H1 (cell line): ENCODE results near the gene KRT76. TPM values are rescaled to one million over a fixed set of nuclear protein-coding genes. Genes with fewer than 3 reads are reported as not detected.

ENCODE experiments used
- CTCF ChIA-PET: fragments of 300-600 bp; sonication (Branson Sonifier 250); formaldehyde crosslinking; loops from one replicate; lab custom pipeline; 2021; ENCODE audit not compliant: partially characterized antibody; lab: Charles Lee
- POLR2A ChIA-PET: fragments of 300-600 bp; sonication (Branson Sonifier 250); formaldehyde crosslinking; loops from one replicate; lab custom pipeline; 2021; ENCODE audit warnings: inconsistent platforms; ENCODE audit not compliant: partially characterized antibody; lab: Charles Lee
- DNase-seq, 2 experiments: peaks; one replicate each; pipeline versions ENCODE4 v3.0.0 to v3.0.0-alpha.2; 2010 to 2022; ENCODE audit warnings: low spot score in 2 of 2, low read depth in 1 of 2, mixed read lengths in 1 of 2
- FAIRE-seq: peaks from 2 replicates; lab custom pipeline; 2011; peaks lifted over from hg19 to GRCh38; lab: Jason Lieb, UNC
- H2AFZ ChIP-seq: 2 replicates; pipeline ENCODE4 v1.8.1; 2012; ENCODE audit warnings: low read length, inconsistent platforms
- H2AK5ac ChIP-seq: 2 replicates; pipeline ENCODE4 v1.6.1; 2013; ENCODE audit warnings: low read depth, low read length
- H2BK120ac ChIP-seq: replicated peaks from 2 replicates; pipeline ENCODE3; 2013; ENCODE audit warnings: low read depth, low read length, inconsistent platforms
- H2BK12ac ChIP-seq: 2 replicates; pipeline ENCODE4 v1.6.1; 2013; ENCODE audit warnings: low read depth, low read length
- H2BK15ac ChIP-seq: 2 replicates; pipeline ENCODE4 v1.6.1; 2013; ENCODE audit warnings: low read length
- H2BK20ac ChIP-seq: 2 replicates; pipeline ENCODE4 v1.6.1; 2013; ENCODE audit warnings: low read length
- H2BK5ac ChIP-seq: 2 replicates; pipeline ENCODE4 v1.6.1; 2013; ENCODE audit warnings: low read depth, low read length
- H3K14ac ChIP-seq: 2 replicates; pipeline ENCODE4 v1.6.1; 2013; ENCODE audit warnings: inconsistent platforms; ENCODE audit not compliant: insufficient read length
- H3K18ac ChIP-seq: 2 replicates; pipeline ENCODE4 v1.6.1; 2013; ENCODE audit warnings: low read length; ENCODE audit errors: extremely low read depth
- H3K23ac ChIP-seq: 2 replicates; pipeline ENCODE4 v1.6.1; 2013; ENCODE audit warnings: inconsistent platforms; ENCODE audit not compliant: insufficient read length
- H3K23me2 ChIP-seq: 2 replicates; pipeline ENCODE4 v1.6.1; 2013; ENCODE audit warnings: low read depth, low read length
- H3K27ac ChIP-seq: 2 replicates; pipeline ENCODE4 v1.6.1; 2011; ENCODE audit warnings: low read depth, low read length, inconsistent platforms
- H3K27me3 ChIP-seq, 4 experiments: replicated peaks in 1 of 4; 1 replicate in 1 of 4; 2 replicates in 3 of 4; pipeline versions ENCODE4 v1.6.1 to v1.8.1; 2011 to 2013; ENCODE audit warnings: low read length in 3 of 4, mild to moderate bottlenecking in 3 of 4, inconsistent platforms in 2 of 4, mixed read lengths in 2 of 4, moderate library complexity in 1 of 4; ENCODE audit not compliant: control insufficient read depth in 3 of 4, insufficient read depth in 3 of 4; ENCODE audit errors: extremely low read depth in 1 of 4
- H3K36me3 ChIP-seq, 4 experiments: 2 replicates each; pipeline versions ENCODE4 v1.6.1 to v1.8.1; 2011 to 2013; ENCODE audit warnings: mild to moderate bottlenecking in 4 of 4, low read length in 3 of 4, moderate library complexity in 2 of 4, control low read depth in 1 of 4, inconsistent platforms in 1 of 4; ENCODE audit not compliant: insufficient read depth in 4 of 4, control insufficient read depth in 2 of 4
- H3K4ac ChIP-seq: replicated peaks from 2 replicates; pipeline ENCODE3; 2013; ENCODE audit warnings: low read length, low read depth, mixed read lengths, inconsistent platforms; ENCODE audit not compliant: insufficient read length
- H3K4me1 ChIP-seq, 4 experiments: replicated peaks in 1 of 4; 1 replicate in 1 of 4; 2 replicates in 3 of 4; pipeline versions ENCODE4 v1.6.1 to v1.8.1; 2011 to 2013; ENCODE audit warnings: low read length in 3 of 4, inconsistent platforms in 2 of 4, mixed read lengths in 1 of 4; ENCODE audit not compliant: insufficient read depth in 4 of 4, control insufficient read depth in 3 of 4
- H3K4me2 ChIP-seq, 2 experiments: 2 replicates each; pipeline versions ENCODE4 v1.6.1 to v1.8.1; 2011 to 2013; ENCODE audit warnings: low read depth in 2 of 2, low read length in 2 of 2, control low read depth in 1 of 2, inconsistent platforms in 1 of 2, mild to moderate bottlenecking in 1 of 2; ENCODE audit not compliant: insufficient read depth in 1 of 2
- H3K4me3 ChIP-seq, 4 experiments: fragments of 200-600, 300-600 bp in 1 of 4; sonication (generic), shearing (Covaris generic), sonication (Bioruptor Twin) in 1 of 4; 2 replicates each; pipeline versions ENCODE4 v1.5.1 to v1.8.1; 2011 to 2016; ENCODE audit warnings: low read length in 4 of 4, low read depth in 3 of 4, control low read depth in 2 of 4, inconsistent platforms in 2 of 4, mild to moderate bottlenecking in 2 of 4, mixed read lengths in 1 of 4, moderate library complexity in 1 of 4; ENCODE audit not compliant: insufficient read depth in 2 of 4; ENCODE audit errors: extremely low read depth in 1 of 4
- H3K56ac ChIP-seq: replicated peaks from 2 replicates; pipeline ENCODE3; 2013; ENCODE audit warnings: low read depth, mild to moderate bottlenecking, mixed read lengths, low read length, inconsistent platforms; ENCODE audit not compliant: insufficient read length
- H3K79me1 ChIP-seq: 2 replicates; pipeline ENCODE4 v1.6.1; 2013; ENCODE audit warnings: low read depth, low read length, control low read depth
- H3K79me2 ChIP-seq, 2 experiments: 2 replicates each; pipeline versions ENCODE4 v1.6.1 to v1.8.1; 2012 to 2013; ENCODE audit warnings: low read length in 2 of 2, mild to moderate bottlenecking in 2 of 2, inconsistent platforms in 1 of 2; ENCODE audit not compliant: insufficient read depth in 2 of 2, control insufficient read depth in 1 of 2
- H3K9ac ChIP-seq, 4 experiments: replicated peaks in 1 of 4; 1 replicate in 1 of 4; 2 replicates in 3 of 4; pipeline versions ENCODE4 v1.6.1 to v1.8.1; 2011 to 2013; ENCODE audit warnings: low read depth in 3 of 4, low read length in 3 of 4, control low read depth in 2 of 4, mild to moderate bottlenecking in 2 of 4, moderate library complexity in 2 of 4, inconsistent platforms in 1 of 4; ENCODE audit errors: extremely low read depth in 1 of 4
- H3K9me3 ChIP-seq, 2 experiments: 2 replicates each; pipeline versions ENCODE4 v1.6.1 to v1.8.1; 2012 to 2013; ENCODE audit warnings: mild to moderate bottlenecking in 2 of 2, moderate library complexity in 2 of 2, control low read depth in 1 of 2, inconsistent platforms in 1 of 2, low read depth in 1 of 2, low read length in 1 of 2, mixed read lengths in 1 of 2; ENCODE audit not compliant: insufficient read depth in 2 of 2
- H4K20me1 ChIP-seq, 2 experiments: replicated peaks in 1 of 2; 2 replicates each; pipeline versions ENCODE3 to v1.8.1; 2011 to 2013; ENCODE audit warnings: inconsistent platforms in 2 of 2, low read length in 2 of 2, mild to moderate bottlenecking in 1 of 2; ENCODE audit not compliant: insufficient read depth in 2 of 2, control insufficient read depth in 1 of 2
- H4K5ac ChIP-seq: 2 replicates; pipeline ENCODE4 v1.6.1; 2013; ENCODE audit warnings: low read length, low read depth, mixed read lengths, inconsistent platforms; ENCODE audit not compliant: insufficient read length
- H4K8ac ChIP-seq: 2 replicates; pipeline ENCODE4 v1.8.0; 2013; ENCODE audit warnings: mild to moderate bottlenecking, moderate library complexity, low read length, inconsistent platforms; ENCODE audit not compliant: insufficient read depth; ENCODE audit errors: extremely low read depth
- H4K91ac ChIP-seq: replicated peaks from 2 replicates; pipeline ENCODE3; 2013; ENCODE audit warnings: low read length, mixed read lengths, inconsistent platforms; ENCODE audit not compliant: insufficient read length
- KDM4A ChIP-seq: IDR thresholded peaks from one replicate; pipeline ENCODE4 v1.7.1; 2012; ENCODE audit warnings: low read depth, mild to moderate bottlenecking, moderate library complexity, low read length, inconsistent platforms; ENCODE audit not compliant: severe bottlenecking
- WGBS, 2 experiments: shearing (Covaris generic) in 1 of 2; methylation state at CpG; one replicate each; pipeline versions ENCODE4 v1.1.6 to v1.1.7; 2013 to 2015; ENCODE audit warnings: low lambda C conversion rate in 2 of 2, mixed read lengths in 2 of 2, inconsistent platforms in 1 of 2, low coverage in 1 of 2, missing lambda C conversion rate in 1 of 2; ENCODE audit not compliant: insufficient replicate concordance in 2 of 2, insufficient coverage in 1 of 2, insufficient read length in 1 of 2; ENCODE audit errors: extremely low coverage in 1 of 2, missing lambda C conversion rate in 1 of 2; 5-methylcytosine and 5-hydroxymethylcytosine counted together
- polyA plus RNA-seq, 7 experiments: library from polyadenylated mRNA; depleted of rRNA in 3 of 7; stranded (reverse) in 5 of 7; unstranded in 2 of 7; fragments of >200 nt in 5 of 7; fragments of 200-250 nt in 2 of 7; gene quantifications; 1 replicate in 5 of 7; 2 replicates in 1 of 7; 4 replicates in 1 of 7; pipeline versions ENCODE4 v1.2.1 to v1.2.3, GENCODE V29; 2011 to 2013; ENCODE audit warnings: missing spikeins in 2 of 7, mixed read lengths in 2 of 7
- total RNA-seq: library from RNA; stranded (reverse); fragmentation: NEBNext Ultra II Directional; extraction: Animal tissue kit (Norgen Biotek cat#: 25700); gene quantifications from 2 replicates; pipeline ENCODE4 v1.2.1, GENCODE V29; 2021

Gene KRT76
- total and polyA plus RNA-seq, 2 of the 8 experiments (the other 6 are each of a cell fraction or from before 2014, with no cell fraction given): not detected

- no peaks in the 10 kb centered on the region for H3K4me1 ChIP-seq
- H3K27ac ChIP-seq: no peak within 1 kb of the TSS
- no peak within 1 kb of the TSS for H2AK5ac ChIP-seq
- FAIRE-seq (no peak), DNase-seq (no peak)
- 90% methylated on average over 14 of the region's 15 CpGs; no CpG with 5 or more reads in 1 of the 2 experiments for WGBS, 2 experiments
- H4K5ac ChIP-seq: no peak within 1 kb of the TSS
- H2BK120ac ChIP-seq: no peak within 1 kb of the TSS
- H3K23me2 ChIP-seq: no peaks in the 10 kb centered on the region
- no peaks in the 10 kb centered on the region for H3K36me3 ChIP-seq
- H2AFZ ChIP-seq: no peak within 1 kb of the TSS
- H2BK5ac ChIP-seq: no peak within 1 kb of the TSS
- no peak within 1 kb of the TSS for H2BK15ac ChIP-seq
- POLR2A ChIA-PET: interaction anchor here (0.6 kb wide), 1 partner anchor 165 kb away, joined by 3 read pairs; no protein-coding TSS in a partner anchor
- H3K23ac ChIP-seq: no peak within 1 kb of the TSS
- no peak within 1 kb of the TSS for H2BK20ac ChIP-seq
- H4K91ac ChIP-seq: no peak within 1 kb of the TSS
- H3K4me2 ChIP-seq: no peak within 1 kb of the TSS
- no peaks in the 10 kb centered on the region for H3K27me3 ChIP-seq
- no peak within 1 kb of the TSS for H3K18ac ChIP-seq
- no peaks in the 10 kb centered on the region for H3K79me1 ChIP-seq
- H3K4me3 ChIP-seq: no peak within 1 kb of the TSS
- no peak within 1 kb of the TSS for H3K14ac ChIP-seq
- no peak within 1 kb of the TSS for H3K56ac ChIP-seq
- CTCF ChIA-PET: interaction anchor here (0.5 to 1.5 kb wide), 11 partner anchors 13 to 535 kb away, joined by 3 to 5 read pairs (median 3); no protein-coding TSS in a partner anchor
- H3K4ac ChIP-seq: no peak within 1 kb of the TSS
- no peaks in the 10 kb centered on the region for H4K20me1 ChIP-seq
- H3K79me2 ChIP-seq: no peaks in the 10 kb centered on the region
- H3K9ac ChIP-seq: no peak within 1 kb of the TSS
- H3K9me3 ChIP-seq: no peaks in the 10 kb centered on the region
- H4K8ac ChIP-seq: no peak within 1 kb of the TSS; the same call in 1 of the 2 replicates
- H2BK12ac ChIP-seq: no peak within 1 kb of the TSS
- no peak for TF ChIP-seq KDM4A
Observed at GRCh38 chr12:52813885-52814709, 37.0 kb upstream of the KRT76 start, which contains the start of gene KRT4. KRT4 (minus strand) TSS chr12:52814116; CDS start chr12:52814058, 58 bp downstream.
